IMR-90 (cell line): ENCODE results near the gene MLANA. TPM values are rescaled to one million over a fixed set of nuclear protein-coding genes. Genes with fewer than 3 reads are reported as not detected.

Experiments used
- ATAC-seq: fragments of 200-7000 bp; cut with Tn5 transposase; 2 replicates; pipeline ENCODE4 v1.9.1; 2020; ENCODE audit warnings: low read depth, mild to moderate bottlenecking, moderate library complexity
- BruUV-seq: library from RNA; stranded (reverse); fragments of 400-500 nt; replicated peaks from 2 replicates; lab custom pipeline; 2021; lab: Mats Ljungman, UMichigan
- CTCF ChIA-PET: fragments of 300-600 bp; formaldehyde crosslinking; extraction: SDS; loops from one replicate; lab custom pipeline; 2021; ENCODE audit warnings: antibody characterized with exemption; lab: Yijun Ruan, JAX
- POLR2A ChIA-PET: fragments of 300-600 bp; sonication (Branson Sonifier 250); formaldehyde crosslinking; loops from one replicate; lab custom pipeline; 2022; ENCODE audit warnings: antibody characterized with exemption; ENCODE audit not compliant: unreplicated experiment; lab: Charles Lee
- DNase-seq: peaks from one replicate; pipeline ENCODE4 v3.0.0; 2013
- H2AFZ ChIP-seq: replicated peaks from 2 replicates; pipeline ENCODE3; 2013; ENCODE audit warnings: low read length, mild to moderate bottlenecking; ENCODE audit not compliant: poor library complexity
- H2AK5ac ChIP-seq: 2 replicates; pipeline ENCODE4 v1.6.1; 2013; ENCODE audit warnings: low read depth, low read length, inconsistent platforms
- H2AK9ac ChIP-seq: replicated peaks from 2 replicates; pipeline ENCODE3; 2013; ENCODE audit warnings: mild to moderate bottlenecking, low read depth, low read length, moderate library complexity; ENCODE audit not compliant: poor library complexity
- H2BK120ac ChIP-seq: 2 replicates; pipeline ENCODE4 v1.6.1; 2013; ENCODE audit warnings: low read depth, low read length, inconsistent platforms
- H2BK15ac ChIP-seq: 3 replicates; pipeline ENCODE4 v1.6.1; 2013; ENCODE audit warnings: low read depth, low read length, inconsistent platforms
- H2BK20ac ChIP-seq: 2 replicates; pipeline ENCODE4 v1.6.1; 2013; ENCODE audit warnings: low read depth, mild to moderate bottlenecking, inconsistent platforms, low read length, moderate library complexity
- H2BK5ac ChIP-seq: 2 replicates; pipeline ENCODE4 v1.6.1; 2013; ENCODE audit warnings: mild to moderate bottlenecking, low read depth, low read length, inconsistent platforms; ENCODE audit not compliant: poor library complexity, severe bottlenecking
- H3K14ac ChIP-seq: replicated peaks from 2 replicates; pipeline ENCODE4 v1.6.1; 2013; ENCODE audit warnings: low read depth, low read length, inconsistent platforms
- H3K18ac ChIP-seq: 2 replicates; pipeline ENCODE4 v1.6.1; 2013; ENCODE audit warnings: low read depth, low read length, control low read depth
- H3K23ac ChIP-seq: 2 replicates; pipeline ENCODE4 v1.6.1; 2013; ENCODE audit warnings: low read depth, low read length, inconsistent platforms
- H3K27ac ChIP-seq: 2 replicates; pipeline ENCODE4 v1.5.1; 2013; ENCODE audit warnings: mild to moderate bottlenecking, control low read depth, low read length; ENCODE audit not compliant: insufficient read depth
- H3K27me3 ChIP-seq: 2 replicates; pipeline ENCODE4 v1.6.1; 2013; ENCODE audit warnings: low read length; ENCODE audit not compliant: control insufficient read depth, insufficient read depth
- H3K36me3 ChIP-seq: 2 replicates; pipeline ENCODE4 v1.6.1; 2013; ENCODE audit warnings: low read length, mixed read lengths; ENCODE audit not compliant: control insufficient read depth, insufficient read depth
- H3K4ac ChIP-seq: 2 replicates; pipeline ENCODE4 v1.6.1; 2013; ENCODE audit warnings: low read depth, low read length, inconsistent platforms
- H3K4me1 ChIP-seq: 2 replicates; pipeline ENCODE4 v1.6.1; 2013; ENCODE audit warnings: low read length, mixed read lengths; ENCODE audit not compliant: control insufficient read depth, insufficient read depth
- H3K4me2 ChIP-seq: 2 replicates; pipeline ENCODE4 v1.6.1; 2013; ENCODE audit warnings: low read depth, mild to moderate bottlenecking, control low read depth, low read length, moderate library complexity
- H3K4me3 ChIP-seq: 2 replicates; pipeline ENCODE4 v1.5.1; 2013; ENCODE audit warnings: low read depth, mild to moderate bottlenecking, control low read depth, low read length, moderate library complexity; ENCODE audit not compliant: insufficient read depth
- H3K56ac ChIP-seq: 2 replicates; pipeline ENCODE4 v1.6.1; 2013; ENCODE audit warnings: low read length, inconsistent platforms; ENCODE audit not compliant: insufficient read depth; ENCODE audit errors: extremely low read depth
- H3K79me1 ChIP-seq, 2 experiments: 2 replicates each; pipeline ENCODE4 v1.6.1; 2013; ENCODE audit warnings: low read length in 2 of 2, inconsistent platforms in 1 of 2, low read depth in 1 of 2
- H3K9ac ChIP-seq: 2 replicates; pipeline ENCODE4 v1.6.1; 2013; ENCODE audit warnings: low read depth, low read length, control low read depth
- H3K9me1 ChIP-seq: 2 replicates; pipeline ENCODE4 v1.6.1; 2013; ENCODE audit warnings: low read length, inconsistent platforms; ENCODE audit not compliant: insufficient read depth
- H3K9me3 ChIP-seq: 2 replicates; pipeline ENCODE4 v1.6.1; 2013; ENCODE audit warnings: low read length; ENCODE audit not compliant: control insufficient read depth, insufficient read depth
- H4K20me1 ChIP-seq: 2 replicates; pipeline ENCODE4 v1.6.1; 2013; ENCODE audit warnings: low read length, inconsistent platforms; ENCODE audit not compliant: insufficient read depth
- H4K5ac ChIP-seq: 2 replicates; pipeline ENCODE4 v1.6.1; 2013; ENCODE audit warnings: mild to moderate bottlenecking, low read depth, low read length, control low read depth
- H4K8ac ChIP-seq, 2 experiments: 2 replicates each; pipeline ENCODE4 v1.6.1; 2013; ENCODE audit warnings: low read depth in 2 of 2, low read length in 2 of 2, control low read depth in 1 of 2, inconsistent platforms in 1 of 2
- H4K91ac ChIP-seq: 2 replicates; pipeline ENCODE4 v1.6.1; 2013; ENCODE audit warnings: low read depth, low read length, inconsistent platforms; ENCODE audit not compliant: insufficient read depth
- MAFK ChIP-seq: IDR thresholded peaks from 2 replicates; pipeline ENCODE4 v1.6.1; 2012; ENCODE audit warnings: low read depth, low read length, improper control_type of control experiment
- RCOR1 ChIP-seq: IDR thresholded peaks from 2 replicates; pipeline ENCODE4 v1.6.1; 2012; ENCODE audit warnings: mild to moderate bottlenecking, low read length, improper control_type of control experiment; ENCODE audit not compliant: insufficient replicate concordance
- WGBS, 2 experiments: methylation state at CpG; one replicate each; pipeline versions ENCODE4 v1.1.5 to v1.1.7; 2013; ENCODE audit warnings: missing lambda C conversion rate in 2 of 2; ENCODE audit not compliant: insufficient read length in 1 of 2; ENCODE audit errors: extremely low coverage in 2 of 2; 5-methylcytosine and 5-hydroxymethylcytosine counted together
- dilution Hi-C: fragments of 300-500 bp; cut with HindIII; formaldehyde crosslinking; loops from one replicate; pipeline ENCODE4 v1.14.3; 2018; ENCODE audit warnings: low sequenced_read_pairs; ENCODE audit not compliant: unreplicated experiment
- in situ Hi-C: fragments of 300-500 bp; cut with MboI; formaldehyde crosslinking; loops from 3 replicates; pipeline ENCODE4 v1.14.3; 2019; ENCODE audit warnings: low sequenced_read_pairs, inconsistent platforms, mixed read lengths
- intact Hi-C: fragments of 100-400 bp; cut with micrococcal nuclease; formaldehyde crosslinking; loops from 2 replicates; pipeline ENCODE4 v1.10.0; 2022
- polyA plus RNA-seq, 3 experiments: library from polyadenylated mRNA; depleted of rRNA; stranded (reverse); fragments of >200 nt; gene quantifications; 2 replicates each; pipeline ENCODE4 v1.2.3, GENCODE V29; 2012; ENCODE audit warnings: low replicate concordance in 1 of 3
- total RNA-seq: library from RNA; depleted of rRNA; stranded (reverse); fragments of >200 nt; gene quantifications from 2 replicates; pipeline ENCODE4 v1.2.3, GENCODE V29; 2012

MLANA gene
- total and polyA plus RNA-seq, 2 of the 4 experiments (the other 2 are of a cell fraction) = not detected

GRCh38 chr9:5941214-5941613 lies 50.5 kb downstream of the MLANA start:
- Histone ChIP-seq H3K36me3 (no peaks in the 10 kb centered on the region), H2BK15ac (no peak overlapping the region), H2AK9ac (no peak overlapping the region), H3K9ac (no peak overlapping the region), H4K20me1 (no peaks in the 10 kb centered on the region), H4K91ac (no peak overlapping the region), H2AFZ (no peak overlapping the region), H3K14ac (no peak overlapping the region), H3K4ac (no peak overlapping the region), H3K9me1 (0 out of 2 replicates have a peak, but pooled peaks cover 2% of the 10 kb centered on the region), H3K4me1 (no peaks in the 10 kb centered on the region), H3K9me3 (no peaks in the 10 kb centered on the region), H3K56ac (no peak overlapping the region), H4K8ac (no peak overlapping the region), H3K27me3 (no peaks in the 10 kb centered on the region), H2BK5ac (no peak overlapping the region), H3K18ac (no peak overlapping the region), H3K4me2 (no peak overlapping the region), H3K23ac (no peak overlapping the region), H3K79me1 (no peaks in the 10 kb centered on the region; a peak in 1 of 4 replicates), H2AK5ac (no peak overlapping the region), H3K4me3 (no peak overlapping the region), H2BK120ac (no peak overlapping the region), H4K5ac (no peak overlapping the region), H2BK20ac (no peak overlapping the region), H3K27ac (no peak overlapping the region)
- no TSS peak for BruUV-seq
- no peak for ATAC-seq
- in situ Hi-C loops = no loop called here
- ChIA-PET POLR2A (no interaction called here), CTCF (no interaction called here)
- intact Hi-C loops = no loop called here
- DNase-seq = no peak
- no CpG with 5 or more reads among the region's 2 CpGs for WGBS, 2 experiments
- dilution Hi-C loops = no loop called here
- TF ChIP-seq MAFK (peak; percentile 32; the same call in 1 of the 2 replicates), RCOR1 (no peak)
